GM19328 (cell line): ENCODE results near the gene GNG11.
"Not testable (repeated sequence)": the region's sequence is repeated elsewhere in the genome, so short reads cannot be mapped to it uniquely, and the experiment has no call there.

Experiments used
- ATAC-seq: cut with Tn5 transposase; IDR thresholded peaks from one replicate; pipeline ENCODE4 v1.9.1; 2021; ENCODE audit warnings: mild to moderate bottlenecking, moderate library complexity; ENCODE audit not compliant: unreplicated experiment

GNG11 gene

GRCh38 chr7:93911242-93911641 lies 10.3 kb upstream of the GNG11 start:
- ATAC-seq = not testable (repeated sequence)

DNA sequence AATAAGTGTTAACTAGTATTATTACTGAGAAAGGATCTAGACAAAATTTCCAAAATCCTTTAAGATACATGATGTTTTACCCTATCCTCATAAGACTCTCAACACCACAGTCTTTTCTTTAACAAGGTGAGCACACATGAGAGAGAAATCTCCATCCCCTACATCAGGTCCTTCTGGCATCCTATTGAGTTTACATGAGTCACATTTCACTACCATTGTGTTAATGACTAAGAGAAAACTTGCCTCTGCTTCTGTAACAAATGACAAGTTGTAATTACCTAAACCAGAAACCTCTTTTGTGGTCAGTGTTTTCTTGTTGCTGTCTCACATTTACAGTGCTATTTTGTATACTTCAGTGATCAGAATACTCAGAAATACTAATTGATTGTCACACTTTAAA lies 9.9 kb upstream of the GNG11 start:
- ATAC-seq = not testable (repeated sequence)

- ATAC-seq = no peak
Observed at GRCh38 chr7:93913197-93913596, 8.3 kb upstream of the GNG11 start.

DNA sequence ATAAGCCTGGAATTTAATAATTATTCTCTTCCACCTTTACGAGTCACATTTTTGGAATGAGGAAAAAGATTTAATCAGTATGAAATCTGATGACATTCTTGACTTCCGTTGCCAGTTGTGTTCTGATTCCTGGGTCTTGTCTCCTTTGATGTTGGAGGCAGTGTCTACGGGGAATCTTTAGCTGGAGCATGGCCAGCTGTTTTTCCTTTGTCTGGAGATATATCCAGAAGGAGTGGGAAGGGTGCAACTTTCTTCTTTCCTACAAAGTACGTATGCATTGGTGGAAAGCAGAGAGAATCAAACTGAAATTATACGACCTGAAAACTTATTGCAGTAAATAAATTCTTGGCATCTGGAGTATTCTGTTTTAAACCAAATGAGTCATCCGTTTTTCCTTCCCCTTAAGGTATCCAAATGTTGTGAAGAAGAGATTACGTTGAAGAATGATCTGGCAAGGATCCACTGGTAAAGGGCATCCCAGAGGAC lies 6.9 kb upstream of the GNG11 start:
- no peak for ATAC-seq

DNA sequence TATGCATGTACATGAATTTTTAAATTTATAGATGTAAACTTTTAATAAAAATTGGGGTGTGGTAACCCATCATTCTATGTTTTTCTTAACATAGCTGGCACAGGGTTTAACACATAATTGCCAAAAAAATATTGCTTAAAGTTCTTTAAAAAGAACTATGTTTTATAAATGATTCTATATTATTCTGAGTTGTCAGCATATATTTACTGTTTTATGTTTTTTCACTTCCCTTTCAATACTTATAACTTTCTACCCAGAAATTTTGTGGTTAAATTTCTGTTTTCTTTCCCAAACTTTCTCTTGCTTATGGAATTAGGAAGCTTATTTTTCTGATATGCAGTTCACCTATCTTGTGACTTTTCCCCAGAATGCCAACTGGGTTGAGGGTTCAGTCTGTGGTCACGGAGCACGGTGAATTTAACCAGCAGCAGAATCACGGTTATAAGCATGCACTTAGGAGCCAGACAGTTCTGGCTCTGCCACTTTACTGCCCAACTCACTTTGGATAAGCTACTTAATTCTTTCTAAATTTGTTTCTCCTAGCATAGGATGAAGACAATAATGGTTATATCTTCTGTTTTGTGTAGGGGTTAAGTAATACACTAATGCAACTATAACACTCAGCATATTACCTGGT lies 6.2 kb upstream of the GNG11 start:
- not testable (repeated sequence) for ATAC-seq

DNA sequence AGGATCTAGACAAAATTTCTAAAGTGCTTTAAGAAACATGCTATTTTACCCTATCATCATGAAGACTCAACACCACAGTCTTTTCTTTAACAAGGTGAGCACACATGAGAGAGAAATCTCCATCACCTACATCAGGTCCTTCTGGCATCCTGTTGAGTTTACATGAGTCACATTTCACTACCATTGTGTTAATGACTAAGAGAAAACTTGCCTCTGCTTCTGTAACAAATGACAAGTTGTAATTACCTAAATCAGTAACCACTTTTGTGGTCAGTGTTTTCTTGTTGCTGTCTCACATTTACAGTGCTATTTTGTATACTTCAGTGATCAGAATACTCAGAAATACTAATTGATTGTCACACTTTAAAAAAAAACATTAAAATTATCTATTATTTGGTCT lies 5.6 kb upstream of the GNG11 start:
- not testable (repeated sequence) for ATAC-seq

DNA sequence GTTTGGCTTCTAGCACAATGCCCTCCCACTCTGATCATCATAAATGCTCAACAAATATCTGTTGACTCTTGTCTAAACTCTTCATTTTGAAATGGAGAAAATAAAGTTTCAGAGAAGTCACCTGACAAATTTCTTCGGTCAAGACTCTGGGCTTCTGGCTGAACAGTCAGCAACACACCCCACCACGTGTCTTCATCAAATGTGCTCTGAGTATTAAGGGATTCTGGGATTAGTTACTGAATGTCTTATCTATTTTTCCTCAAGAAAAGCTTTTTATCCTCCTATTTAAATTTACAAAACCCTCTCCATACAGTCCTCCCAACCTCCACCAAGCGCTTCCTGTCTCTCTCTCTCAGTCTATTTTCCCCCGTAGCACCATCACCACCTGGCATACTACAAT lies 5.2 kb upstream of the GNG11 start:
- ATAC-seq = not testable (repeated sequence)

DNA sequence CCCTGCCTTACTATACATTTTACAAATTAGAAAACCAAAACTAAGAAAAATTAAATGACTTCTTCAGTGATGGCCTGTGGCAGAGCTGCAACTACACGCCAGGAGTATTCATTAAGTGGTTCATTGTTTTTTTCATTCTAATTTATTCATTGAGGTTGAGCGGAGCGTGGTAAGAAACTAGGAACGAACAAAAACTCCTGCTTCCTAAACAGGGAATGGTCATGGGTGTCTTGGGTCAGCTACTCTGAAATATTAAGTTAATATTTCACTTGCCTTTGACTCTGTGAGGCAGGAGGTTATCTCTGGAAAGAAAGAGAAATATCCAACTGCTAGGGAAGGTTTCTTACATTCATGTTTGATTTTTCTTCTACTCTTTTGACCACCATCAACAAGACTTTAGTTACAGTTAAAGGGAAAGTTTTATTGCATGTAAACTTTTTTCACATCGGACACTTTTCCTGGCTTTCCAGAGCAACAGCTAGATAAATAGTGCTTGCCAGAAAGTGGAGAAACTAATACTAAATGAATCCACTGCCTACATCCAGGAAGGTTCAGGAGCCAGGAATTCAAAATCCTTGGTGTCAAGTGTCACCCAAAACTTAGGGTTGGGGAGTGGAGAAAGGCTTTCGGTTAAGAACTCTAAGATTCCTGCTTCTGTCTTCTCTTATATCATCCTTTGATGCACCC lies 896 bp upstream of the GNG11 start:
- ATAC-seq = no peak

- ATAC-seq = no peak
Observed at GRCh38 chr7:93921186-93921585, 349 bp upstream of the GNG11 start.

DNA sequence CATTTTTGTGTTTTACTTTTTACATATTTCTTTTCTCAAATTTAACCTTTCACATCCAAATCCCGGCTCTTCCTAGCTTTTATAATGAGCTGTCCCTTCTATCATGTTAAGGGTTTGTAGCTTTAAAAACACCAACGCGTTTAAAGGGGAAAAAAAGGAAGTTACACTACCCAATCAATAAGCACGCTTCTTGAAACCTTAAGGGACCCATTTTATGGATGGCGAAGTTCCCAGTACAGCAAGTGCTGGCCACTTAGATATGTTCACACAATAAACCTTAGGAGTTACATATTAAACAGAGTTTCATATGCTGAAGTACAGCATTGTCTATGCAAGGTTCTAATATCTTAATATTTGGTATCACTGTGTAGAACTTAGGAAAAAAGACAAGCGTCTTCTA lies 1.8 kb downstream of the GNG11 start:
- no peak for ATAC-seq

GRCh38 chr7:93923942-93924341 lies 2.4 kb downstream of the GNG11 start:
- no peak for ATAC-seq

- no peak for ATAC-seq
Observed at GRCh38 chr7:93926800-93927199, 5.3 kb downstream of the GNG11 start.

DNA sequence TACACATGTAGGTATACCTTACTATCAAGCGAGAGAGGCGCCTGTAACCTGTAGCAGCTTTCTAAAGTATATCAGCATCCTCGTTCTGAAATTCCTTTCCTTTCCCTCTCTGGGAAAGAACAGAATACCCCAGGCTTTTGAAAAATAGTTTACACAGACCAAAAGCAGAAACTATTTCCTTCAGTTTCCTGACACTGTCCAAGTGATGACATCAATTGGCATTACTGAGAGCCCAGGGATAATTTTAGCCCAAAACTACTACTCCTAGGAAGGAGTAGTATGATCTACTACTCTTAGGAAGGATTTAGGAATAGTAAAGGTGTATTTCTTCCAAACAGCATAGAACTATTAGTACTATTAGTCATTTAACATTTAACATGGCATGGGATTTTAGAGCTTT lies 6.0 kb downstream of the GNG11 start:
- ATAC-seq = no peak

DNA sequence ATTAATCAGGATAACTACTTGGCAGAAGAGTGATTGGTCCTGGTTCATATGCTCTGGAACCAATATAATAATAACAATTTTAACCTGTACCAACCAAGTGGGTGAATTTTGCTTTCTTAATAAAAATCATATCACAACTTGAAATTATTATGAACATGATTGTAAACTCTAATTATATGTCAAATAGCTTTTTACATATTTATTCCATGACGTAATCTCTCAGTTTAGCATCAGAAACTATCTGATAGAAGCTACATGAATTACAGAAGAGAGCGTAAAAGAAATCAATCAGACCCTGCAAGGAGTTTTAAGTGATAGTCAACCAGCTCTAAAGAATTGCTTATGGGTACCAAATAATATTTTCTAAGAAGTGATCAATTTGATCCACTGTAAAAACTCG lies 10.1 kb downstream of the GNG11 start:
- no peak for ATAC-seq

DNA sequence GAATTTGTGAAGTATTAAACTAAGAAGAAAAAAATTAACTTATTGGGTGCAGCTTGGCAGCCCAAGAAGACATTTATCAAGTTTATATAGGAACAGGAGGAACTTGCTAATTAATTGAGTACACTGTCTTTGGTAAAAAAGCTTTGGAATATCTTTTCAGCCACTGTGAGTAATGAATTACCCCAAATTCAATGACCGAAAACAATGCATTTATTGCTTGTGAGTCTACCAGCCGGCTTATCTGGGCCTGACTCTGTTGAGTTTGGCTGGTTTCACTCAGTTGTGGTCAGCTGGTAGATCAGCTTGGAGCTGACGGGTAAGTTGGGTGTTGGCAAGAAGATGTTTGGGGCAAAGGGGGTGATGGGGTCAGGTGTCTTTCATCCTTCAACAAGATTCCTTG lies 11.6 kb downstream of the GNG11 start:
- ATAC-seq = no peak

- no peak for ATAC-seq
Observed at GRCh38 chr7:93935102-93935501, 13.6 kb downstream of the GNG11 start.

DNA sequence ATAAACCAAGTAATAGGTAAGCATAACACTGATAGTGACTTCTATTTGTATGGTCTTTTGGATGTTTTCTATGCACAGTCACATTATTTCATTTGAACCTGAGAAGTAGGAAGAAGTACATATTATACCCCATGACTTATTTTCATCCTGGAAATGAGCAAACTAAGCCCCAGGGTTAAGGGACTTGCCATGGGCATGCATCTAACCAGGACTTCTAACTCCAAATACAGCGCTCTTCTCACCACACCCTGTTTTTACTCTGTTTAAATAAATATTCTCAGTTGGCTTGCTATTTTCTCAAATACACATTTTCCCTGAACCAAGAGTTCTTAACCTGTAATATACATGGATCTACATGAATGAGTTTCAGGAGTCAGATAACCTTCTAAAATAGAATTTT lies 16.3 kb downstream of the GNG11 start:
- no peak for ATAC-seq

- ATAC-seq = no peak
Observed at GRCh38 chr7:93938293-93938692, 16.8 kb downstream of the GNG11 start.

DNA sequence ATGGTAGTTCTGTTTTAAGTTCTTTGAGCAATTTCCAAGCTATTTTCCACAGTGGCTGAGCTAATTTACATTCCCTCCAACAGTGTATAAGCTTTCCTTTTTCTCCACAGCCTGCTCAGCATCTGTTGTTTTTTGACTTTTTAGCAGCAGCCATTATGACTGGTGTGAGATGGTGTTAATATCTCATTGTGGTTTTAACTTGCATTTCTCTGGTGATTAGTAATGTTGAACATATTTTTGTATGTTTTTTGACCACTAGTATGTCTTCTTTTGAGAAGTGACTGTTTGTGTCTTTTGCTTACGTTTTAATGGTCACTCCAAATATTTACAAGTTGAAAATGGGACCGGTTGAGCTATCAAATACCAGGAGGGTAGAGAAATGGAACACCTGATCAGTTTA lies 20.4 kb downstream of the GNG11 start:
- no peak for ATAC-seq

DNA sequence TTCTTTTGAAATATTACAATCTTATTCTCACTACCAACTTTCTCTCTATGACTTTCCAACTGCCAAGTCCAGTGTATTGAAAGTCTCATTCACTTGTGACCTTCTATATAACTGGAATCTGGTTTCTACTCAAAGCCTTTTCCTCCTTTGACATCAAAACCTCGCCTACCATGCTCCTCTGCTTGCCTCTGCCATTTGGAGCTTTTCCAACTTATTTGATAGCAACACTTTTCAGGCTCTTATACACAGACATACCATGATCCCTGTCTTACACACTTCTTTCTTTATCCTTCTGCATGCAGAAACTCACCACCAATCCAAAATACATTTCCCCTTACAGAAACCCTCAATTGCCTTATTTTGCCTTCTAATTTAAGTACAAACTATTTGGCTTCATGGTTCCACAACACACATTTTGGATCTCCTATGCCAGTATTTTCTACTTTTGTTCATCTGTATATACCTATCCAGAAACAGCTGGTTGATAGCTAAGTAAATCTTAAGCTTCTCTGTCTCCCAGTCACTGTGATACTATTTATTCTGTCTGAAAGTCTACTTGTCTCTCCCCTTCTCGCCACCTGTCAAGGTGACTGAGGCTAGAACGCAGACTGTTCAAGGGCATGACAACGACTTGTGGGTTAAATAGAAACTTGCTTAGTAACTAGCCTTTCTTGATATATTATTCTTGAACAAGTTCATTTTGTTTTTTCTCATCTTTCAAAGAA lies 22.4 kb downstream of the GNG11 start:
- ATAC-seq = no peak

GRCh38 chr7:93944673-93945072 lies 23.1 kb downstream of the GNG11 start:
- no peak for ATAC-seq

- no peak for ATAC-seq
Observed at GRCh38 chr7:93945083-93945482, 23.5 kb downstream of the GNG11 start.
